ENCODE measurements around the gene CYP4F8.

Gene CYP4F8

DNA sequence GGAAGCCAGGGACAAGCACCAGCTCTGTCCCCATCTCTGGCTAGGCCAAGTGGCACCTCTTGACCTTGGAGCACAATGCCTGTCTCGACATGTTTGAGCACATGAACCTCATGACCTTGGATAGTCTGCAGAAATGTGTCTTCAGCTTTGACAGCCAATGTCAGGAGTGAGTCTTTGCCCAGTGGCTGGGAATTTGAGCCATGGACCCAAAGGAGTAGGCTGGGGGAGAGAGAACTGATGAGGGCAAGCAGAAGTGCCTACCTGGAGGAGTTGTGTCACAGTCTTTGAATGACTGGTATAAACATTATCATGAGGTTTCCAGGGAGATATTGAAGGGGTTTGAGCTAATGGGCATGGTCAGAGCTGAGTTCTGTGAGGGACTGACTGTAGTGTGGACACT, 51.2 kb downstream of the CYP4F8 start:
- Histone ChIP-seq H3K4me3 (replicated peaks; ENCODE audit: insufficient read depth, low read length) (no peak overlapping the region), H3K27me3 (ENCODE audit: insufficient read depth, poor library complexity, severe bottlenecking) (no peaks in the 10 kb centered on the region), H3K27ac (replicated peaks) (peak overlapping the region; percentile 25; the same call in 1 of the 2 replicates)
- no peak for DNase-seq (ENCODE audit: low read depth in 1 of 2, low spot score in 1 of 2)
- TF ChIP-seq, protein P1, sequence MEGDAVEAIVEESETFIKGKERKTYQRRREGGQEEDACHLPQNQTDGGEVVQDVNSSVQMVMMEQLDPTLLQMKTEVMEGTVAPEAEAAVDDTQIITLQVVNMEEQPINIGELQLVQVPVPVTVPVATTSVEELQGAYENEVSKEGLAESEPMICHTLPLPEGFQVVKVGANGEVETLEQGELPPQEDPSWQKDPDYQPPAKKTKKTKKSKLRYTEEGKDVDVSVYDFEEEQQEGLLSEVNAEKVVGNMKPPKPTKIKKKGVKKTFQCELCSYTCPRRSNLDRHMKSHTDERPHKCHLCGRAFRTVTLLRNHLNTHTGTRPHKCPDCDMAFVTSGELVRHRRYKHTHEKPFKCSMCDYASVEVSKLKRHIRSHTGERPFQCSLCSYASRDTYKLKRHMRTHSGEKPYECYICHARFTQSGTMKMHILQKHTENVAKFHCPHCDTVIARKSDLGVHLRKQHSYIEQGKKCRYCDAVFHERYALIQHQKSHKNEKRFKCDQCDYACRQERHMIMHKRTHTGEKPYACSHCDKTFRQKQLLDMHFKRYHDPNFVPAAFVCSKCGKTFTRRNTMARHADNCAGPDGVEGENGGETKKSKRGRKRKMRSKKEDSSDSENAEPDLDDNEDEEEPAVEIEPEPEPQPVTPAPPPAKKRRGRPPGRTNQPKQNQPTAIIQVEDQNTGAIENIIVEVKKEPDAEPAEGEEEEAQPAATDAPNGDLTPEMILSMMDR (IDR thresholded peaks at IDR 0.05; ENCODE audit: insufficient read depth, low read length): no peak
- TF ChIP-seq POLR2AphosphoS5 (IDR thresholded peaks at IDR 0.05; ENCODE audit: low read depth) (no peak), GABPA (IDR thresholded peaks at IDR 0.05; ENCODE audit: low read depth) (no peak), SPI1 (IDR thresholded peaks at IDR 0.05; ENCODE audit: borderline replicate concordance, low read depth) (no peak)
- TF ChIP-seq, protein P2, sequence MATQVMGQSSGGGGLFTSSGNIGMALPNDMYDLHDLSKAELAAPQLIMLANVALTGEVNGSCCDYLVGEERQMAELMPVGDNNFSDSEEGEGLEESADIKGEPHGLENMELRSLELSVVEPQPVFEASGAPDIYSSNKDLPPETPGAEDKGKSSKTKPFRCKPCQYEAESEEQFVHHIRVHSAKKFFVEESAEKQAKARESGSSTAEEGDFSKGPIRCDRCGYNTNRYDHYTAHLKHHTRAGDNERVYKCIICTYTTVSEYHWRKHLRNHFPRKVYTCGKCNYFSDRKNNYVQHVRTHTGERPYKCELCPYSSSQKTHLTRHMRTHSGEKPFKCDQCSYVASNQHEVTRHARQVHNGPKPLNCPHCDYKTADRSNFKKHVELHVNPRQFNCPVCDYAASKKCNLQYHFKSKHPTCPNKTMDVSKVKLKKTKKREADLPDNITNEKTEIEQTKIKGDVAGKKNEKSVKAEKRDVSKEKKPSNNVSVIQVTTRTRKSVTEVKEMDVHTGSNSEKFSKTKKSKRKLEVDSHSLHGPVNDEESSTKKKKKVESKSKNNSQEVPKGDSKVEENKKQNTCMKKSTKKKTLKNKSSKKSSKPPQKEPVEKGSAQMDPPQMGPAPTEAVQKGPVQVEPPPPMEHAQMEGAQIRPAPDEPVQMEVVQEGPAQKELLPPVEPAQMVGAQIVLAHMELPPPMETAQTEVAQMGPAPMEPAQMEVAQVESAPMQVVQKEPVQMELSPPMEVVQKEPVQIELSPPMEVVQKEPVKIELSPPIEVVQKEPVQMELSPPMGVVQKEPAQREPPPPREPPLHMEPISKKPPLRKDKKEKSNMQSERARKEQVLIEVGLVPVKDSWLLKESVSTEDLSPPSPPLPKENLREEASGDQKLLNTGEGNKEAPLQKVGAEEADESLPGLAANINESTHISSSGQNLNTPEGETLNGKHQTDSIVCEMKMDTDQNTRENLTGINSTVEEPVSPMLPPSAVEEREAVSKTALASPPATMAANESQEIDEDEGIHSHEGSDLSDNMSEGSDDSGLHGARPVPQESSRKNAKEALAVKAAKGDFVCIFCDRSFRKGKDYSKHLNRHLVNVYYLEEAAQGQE (IDR thresholded peaks at IDR 0.05; ENCODE audit: insufficient replicate concordance, low read depth): no peak

DNA sequence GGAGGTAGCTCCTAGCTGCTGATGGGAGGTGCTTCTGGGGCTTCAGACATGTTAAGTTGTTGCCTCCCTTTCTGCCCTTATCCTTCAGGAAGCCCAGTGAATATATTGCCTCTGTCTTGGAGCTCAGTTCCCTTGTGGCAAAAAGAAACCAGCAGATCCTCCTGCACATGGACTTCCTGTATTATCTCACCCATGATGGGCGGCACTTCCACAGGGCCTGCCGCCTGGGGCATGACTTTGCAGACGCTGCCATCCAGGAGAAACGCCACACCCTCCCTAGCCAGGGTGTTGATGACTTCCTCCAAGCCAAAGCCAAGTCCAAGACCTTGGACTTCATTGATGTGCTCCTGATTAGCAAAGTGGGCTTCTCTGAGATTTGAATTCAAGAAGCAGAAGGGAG, 51.9 kb downstream of the CYP4F8 start:
- peak; percentile 45 to 81 for DNase-seq (ENCODE audit: low read depth in 1 of 2, low spot score in 1 of 2)
- Histone ChIP-seq H3K27ac (replicated peaks) (peak overlapping the region; percentile 25; the same call in 1 of the 2 replicates), H3K4me3 (replicated peaks; ENCODE audit: insufficient read depth, low read length) (no peak overlapping the region), H3K27me3 (ENCODE audit: insufficient read depth, poor library complexity, severe bottlenecking) (no peaks in the 10 kb centered on the region)
- TF ChIP-seq, protein P2 (IDR thresholded peaks at IDR 0.05; ENCODE audit: insufficient replicate concordance, low read depth): peak; percentile 17
- TF ChIP-seq, protein P1 (IDR thresholded peaks at IDR 0.05; ENCODE audit: insufficient read depth, low read length): no peak
- TF ChIP-seq GABPA (IDR thresholded peaks at IDR 0.05; ENCODE audit: low read depth) (no peak), POLR2AphosphoS5 (IDR thresholded peaks at IDR 0.05; ENCODE audit: low read depth) (0 out of 2 replicates have a peak, but pooled peaks have one; percentile 29), SPI1 (IDR thresholded peaks at IDR 0.05; ENCODE audit: borderline replicate concordance, low read depth) (peak; percentile 86)

DNA sequence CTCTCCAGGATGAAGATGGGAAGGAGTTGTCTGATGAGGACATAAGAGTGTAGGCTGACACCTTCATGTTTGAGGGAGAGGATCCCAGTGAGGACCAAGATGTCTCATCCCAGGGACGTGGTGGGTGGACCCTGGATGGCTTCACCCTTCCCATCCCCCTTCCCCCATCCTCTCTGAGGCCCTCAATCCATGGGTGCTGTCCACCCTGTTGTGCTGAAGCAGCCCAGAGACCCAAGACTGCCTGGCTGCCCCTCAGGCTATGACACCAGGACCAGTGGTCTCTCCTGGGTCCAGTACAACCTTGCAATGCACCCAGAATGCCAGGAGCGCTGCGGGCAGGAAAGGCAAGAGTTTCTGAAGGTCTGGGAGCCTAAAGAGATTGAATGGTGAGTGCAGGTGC, 54.4 kb downstream of the CYP4F8 start:
- Histone ChIP-seq H3K27me3 (ENCODE audit: insufficient read depth, poor library complexity, severe bottlenecking) (no peaks in the 10 kb centered on the region), H3K27ac (replicated peaks) (no peak overlapping the region; the same call in 1 of the 2 replicates), H3K4me3 (replicated peaks; ENCODE audit: insufficient read depth, low read length) (no peak overlapping the region)
- TF ChIP-seq, protein P2 (IDR thresholded peaks at IDR 0.05; ENCODE audit: insufficient replicate concordance, low read depth): peak; percentile 90
- TF ChIP-seq, protein P1 (IDR thresholded peaks at IDR 0.05; ENCODE audit: insufficient read depth, low read length): no peak
- no peak for TF ChIP-seq POLR2AphosphoS5 (IDR thresholded peaks at IDR 0.05; ENCODE audit: low read depth)
- TF ChIP-seq SPI1 (IDR thresholded peaks at IDR 0.05; ENCODE audit: borderline replicate concordance, low read depth): no peak
- no peak for TF ChIP-seq GABPA (IDR thresholded peaks at IDR 0.05; ENCODE audit: low read depth)
- no peak for DNase-seq (ENCODE audit: low read depth in 1 of 2, low spot score in 1 of 2)

Data from HL-60 (cell line).